H1 (cell line): ENCODE results near the gene TWIST2. TPM values are rescaled to one million over a fixed set of nuclear protein-coding genes. Genes with fewer than 3 reads are reported as not detected.

Source experiments
- EGR1 ChIP-seq: IDR thresholded peaks from 2 replicates; pipeline ENCODE4 v1.6.1; 2011; ENCODE audit warnings: low read depth, low read length, borderline replicate concordance
- GABPA ChIP-seq: IDR thresholded peaks from 2 replicates; pipeline ENCODE4 v1.6.1; 2011; ENCODE audit warnings: mild to moderate bottlenecking, low read length, moderate library complexity, borderline replicate concordance; ENCODE audit not compliant: insufficient read depth
- HDAC2 ChIP-seq, 2 experiments: fragments of 300-600 bp in 1 of 2; sonication (generic) in 1 of 2; IDR thresholded peaks; 2 replicates each; pipeline ENCODE4 v1.6.1; 2011 to 2012; ENCODE audit warnings: low read depth in 2 of 2, low read length in 2 of 2, mild to moderate bottlenecking in 2 of 2, moderate library complexity in 2 of 2, borderline replicate concordance in 1 of 2, inconsistent platforms in 1 of 2
- POLR2A ChIP-seq, 2 experiments: IDR thresholded peaks; 1 replicate in 1 of 2; 2 replicates in 1 of 2; pipeline ENCODE4 v1.6.1; 2011; ENCODE audit warnings: low read depth in 2 of 2, low read length in 2 of 2, mild to moderate bottlenecking in 2 of 2; ENCODE audit errors: control extremely low read depth in 1 of 2
- SAP30 ChIP-seq: fragments of 300-600 bp; sonication (generic); IDR thresholded peaks from 2 replicates; pipeline ENCODE4 v1.7.1; 2012; ENCODE audit warnings: low read length, moderate library complexity, mild to moderate bottlenecking, inconsistent platforms; ENCODE audit not compliant: insufficient read depth, insufficient replicate concordance
- polyA plus RNA-seq, 7 experiments: library from polyadenylated mRNA; depleted of rRNA in 3 of 7; stranded (reverse) in 5 of 7; unstranded in 2 of 7; fragments of >200 nt in 5 of 7; fragments of 200-250 nt in 2 of 7; gene quantifications; 1 replicate in 5 of 7; 2 replicates in 1 of 7; 4 replicates in 1 of 7; pipeline versions ENCODE4 v1.2.1 to v1.2.3, GENCODE V29; 2011 to 2013; ENCODE audit warnings: missing spikeins in 2 of 7, mixed read lengths in 2 of 7
- total RNA-seq: library from RNA; stranded (reverse); fragmentation: NEBNext Ultra II Directional; extraction: Animal tissue kit (Norgen Biotek cat#: 25700); gene quantifications from 2 replicates; pipeline ENCODE4 v1.2.1, GENCODE V29; 2021
- TF ChIP-seq, protein P1 (sequence below): IDR thresholded peaks from 2 replicates; pipeline ENCODE4 v1.6.1; 2011; ENCODE audit warnings: low read depth, mild to moderate bottlenecking, low read length; ENCODE audit not compliant: insufficient read depth

The TWIST2 gene
- total and polyA plus RNA-seq, 2 of the 8 experiments (the other 6 are each of a cell fraction or from before 2014, with no cell fraction given): 2.6 to 4.3 TPM

GRCh38 chr2:238950551-238950950 lies 102.7 kb downstream of the TWIST2 start (continued):
- TF ChIP-seq EGR1 (no peak), SAP30 (no peak), HDAC2 (IDR thresholded peaks at IDR 0.05; ENCODE audit: borderline replicate concordance in 1 of 2, low read depth in 2 of 2, low read length in 2 of 2) (no peak), POLR2A (IDR thresholded peaks at IDR 0.05; ENCODE audit: control extremely low read depth in 1 of 2, low read depth in 2 of 2, low read length in 2 of 2) (no peak), GABPA (no peak)
- TF ChIP-seq, protein P1, sequence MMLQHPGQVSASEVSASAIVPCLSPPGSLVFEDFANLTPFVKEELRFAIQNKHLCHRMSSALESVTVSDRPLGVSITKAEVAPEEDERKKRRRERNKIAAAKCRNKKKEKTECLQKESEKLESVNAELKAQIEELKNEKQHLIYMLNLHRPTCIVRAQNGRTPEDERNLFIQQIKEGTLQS: no peak
